ENCODE data around the gene APOL6. TPM values are rescaled to one million over a fixed set of nuclear protein-coding genes. Genes with fewer than 3 reads are reported as not detected.

The APOL6 gene
- total and polyA plus RNA-seq, 4 donors: 9.6 to 34.1 (median 22.4) TPM

Other genes starting within 250 kb of the APOL6 start
- 10 to 100 TPM; 31.1 to 43.1 TPM for gene MCM5, start 248.3 kb upstream of the APOL6 start, total RNA-seq
- 10 to 100 TPM; 17.6 to 20.7 TPM for gene MCM5, start 248.3 kb upstream of the APOL6 start, polyA plus RNA-seq
- 1 to 10 TPM in 1 of 2 donors, under 1 TPM in 1; 0.14 to 1.1 TPM for gene RASD2, start 107.6 kb upstream of the APOL6 start, total RNA-seq
- under 1 TPM; 0.40 to 0.47 TPM for gene RASD2, start 107.6 kb upstream of the APOL6 start, polyA plus RNA-seq
- 1 to 10 TPM; 1.5 to 2.0 TPM for gene MB, start 31.1 kb upstream of the APOL6 start, total RNA-seq
- 1 to 10 TPM; 1.3 to 3.1 TPM for gene MB, start 31.1 kb upstream of the APOL6 start, polyA plus RNA-seq
- gene APOL5, start 69.4 kb downstream of the APOL6 start, total RNA-seq: not detected
- gene APOL5, start 69.4 kb downstream of the APOL6 start, polyA plus RNA-seq: not detected

All from lung (tissue), 4 donors.